ENCODE results near the gene DIPK1A. TPM values are rescaled to one million over a fixed set of nuclear protein-coding genes. Genes with fewer than 3 reads are reported as not detected.

The DIPK1A gene
- total RNA-seq, 1 experiment from 2014 or later = 10.5 TPM

DNA sequence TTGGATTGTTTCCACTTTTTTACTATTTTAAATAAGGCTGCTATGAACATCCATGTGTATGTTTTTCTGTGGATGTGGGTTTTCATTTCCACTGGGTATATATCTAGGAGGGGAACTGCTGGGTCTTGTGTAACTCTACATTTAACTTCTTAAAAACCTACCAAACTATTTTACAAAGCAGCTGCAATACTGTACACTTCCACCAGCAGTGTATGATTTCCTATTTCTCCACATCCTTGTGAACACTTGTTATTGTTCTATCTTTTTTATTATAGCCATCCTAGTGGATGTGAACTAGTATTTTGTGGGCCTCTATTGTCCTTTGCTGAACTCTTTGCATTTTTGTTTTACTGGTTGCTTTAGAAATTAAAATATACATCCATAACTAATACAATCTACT, 33.4 kb downstream of the DIPK1A start:
- no TSS peak for BruUV-seq (replicated peaks)
- intact Hi-C loops (cut with micrococcal nuclease; ENCODE audit: unreplicated experiment) = no loop called here
- H3K9me2 ChIP-seq (ENCODE audit: insufficient read depth) = no peaks in the 10 kb centered on the region
- no peak overlapping the region for H3K4me3 ChIP-seq
- no peaks in the 10 kb centered on the region; the same call in 1 of the 2 replicates for H3K79me2 ChIP-seq (ENCODE audit: low read depth)
- H3F3A ChIP-seq (ENCODE audit: insufficient read depth, low read depth) = peaks cover 4% of the 10 kb centered on the region; the same call in 1 of the 2 replicates
- no peak for DNase-seq
- H2AFZ ChIP-seq = no peak overlapping the region
- H4K20me1 ChIP-seq (ENCODE audit: insufficient read depth) = no peaks in the 10 kb centered on the region
- no peaks in the 10 kb centered on the region for H3K27me3 ChIP-seq (ENCODE audit: insufficient read depth, low read depth)
- CTCF ChIA-PET = no interaction called here
- no peaks in the 10 kb centered on the region for H3K9me3 ChIP-seq (ENCODE audit: insufficient read depth, low read depth)
- no peak overlapping the region for H3K27ac ChIP-seq
- TF ChIP-seq EZH2 (IDR thresholded peaks at IDR 0.05; ENCODE audit: low read depth) = no peak
- TF ChIP-seq, protein P1, sequence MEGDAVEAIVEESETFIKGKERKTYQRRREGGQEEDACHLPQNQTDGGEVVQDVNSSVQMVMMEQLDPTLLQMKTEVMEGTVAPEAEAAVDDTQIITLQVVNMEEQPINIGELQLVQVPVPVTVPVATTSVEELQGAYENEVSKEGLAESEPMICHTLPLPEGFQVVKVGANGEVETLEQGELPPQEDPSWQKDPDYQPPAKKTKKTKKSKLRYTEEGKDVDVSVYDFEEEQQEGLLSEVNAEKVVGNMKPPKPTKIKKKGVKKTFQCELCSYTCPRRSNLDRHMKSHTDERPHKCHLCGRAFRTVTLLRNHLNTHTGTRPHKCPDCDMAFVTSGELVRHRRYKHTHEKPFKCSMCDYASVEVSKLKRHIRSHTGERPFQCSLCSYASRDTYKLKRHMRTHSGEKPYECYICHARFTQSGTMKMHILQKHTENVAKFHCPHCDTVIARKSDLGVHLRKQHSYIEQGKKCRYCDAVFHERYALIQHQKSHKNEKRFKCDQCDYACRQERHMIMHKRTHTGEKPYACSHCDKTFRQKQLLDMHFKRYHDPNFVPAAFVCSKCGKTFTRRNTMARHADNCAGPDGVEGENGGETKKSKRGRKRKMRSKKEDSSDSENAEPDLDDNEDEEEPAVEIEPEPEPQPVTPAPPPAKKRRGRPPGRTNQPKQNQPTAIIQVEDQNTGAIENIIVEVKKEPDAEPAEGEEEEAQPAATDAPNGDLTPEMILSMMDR (conservative IDR thresholded peaks at IDR 0.05) = peak; percentile 20
- no peak overlapping the region for H3K4me2 ChIP-seq
- POLR2A ChIA-PET (ENCODE audit: unreplicated experiment) = no interaction called here
- H3K36me3 ChIP-seq (ENCODE audit: low read depth) = no peaks in the 10 kb centered on the region
- peaks cover 12% of the 10 kb centered on the region for H3K4me1 ChIP-seq (replicated peaks; ENCODE audit: insufficient read depth)

DNA sequence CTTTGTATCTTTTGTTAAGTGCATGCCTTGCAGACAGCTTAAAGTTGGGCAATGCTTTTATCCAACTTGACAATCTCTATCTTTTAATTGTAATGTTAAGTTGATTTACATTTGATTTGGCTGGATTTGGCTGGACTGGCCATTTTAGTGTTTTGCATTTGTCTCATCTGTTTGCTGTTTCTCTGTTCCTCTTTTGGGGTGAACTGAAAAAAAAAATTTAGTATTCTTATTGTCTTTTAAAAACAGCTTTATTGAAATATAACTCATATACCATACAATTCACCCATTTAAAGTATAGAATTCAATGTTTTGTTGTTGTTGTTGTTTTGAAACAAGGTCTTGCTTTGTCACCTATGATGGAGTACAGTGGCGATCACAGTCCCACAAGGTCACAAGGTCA, 34.4 kb downstream of the DIPK1A start:
- TF ChIP-seq, protein P1 (conservative IDR thresholded peaks at IDR 0.05) = no peak
- TF ChIP-seq EZH2 (IDR thresholded peaks at IDR 0.05; ENCODE audit: low read depth) = no peak
- intact Hi-C loops (cut with micrococcal nuclease; ENCODE audit: unreplicated experiment) = no loop called here

DNA sequence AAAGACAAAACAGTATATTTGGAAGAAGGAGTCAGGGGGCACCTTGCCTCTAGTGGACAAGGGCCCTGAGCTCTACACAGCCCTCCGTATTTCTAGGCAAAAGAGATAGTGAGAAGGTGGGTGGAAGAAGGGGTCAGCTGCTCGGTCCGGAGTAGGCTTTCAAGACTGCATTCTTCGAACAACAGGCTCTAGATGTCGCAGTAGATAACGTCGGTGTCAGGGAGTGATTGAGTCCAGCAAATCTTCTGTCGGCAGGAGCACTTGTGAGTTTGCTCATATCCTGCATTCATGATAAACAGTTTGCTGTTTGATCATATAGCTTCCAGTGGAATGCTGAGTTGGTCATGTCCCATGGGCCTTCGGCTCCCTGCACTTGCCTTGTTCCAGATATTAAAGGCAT, 36.8 kb downstream of the DIPK1A start:
- no peak overlapping the region for H3K4me3 ChIP-seq
- H3K27me3 ChIP-seq (ENCODE audit: insufficient read depth, low read depth) = no peaks in the 10 kb centered on the region
- no peaks in the 10 kb centered on the region for H4K20me1 ChIP-seq (ENCODE audit: insufficient read depth)
- CTCF ChIA-PET = no interaction called here
- H2AFZ ChIP-seq = no peak overlapping the region
- H3K36me3 ChIP-seq (ENCODE audit: low read depth) = 0 out of 2 replicates have a peak, but pooled peaks cover 4% of the 10 kb centered on the region
- intact Hi-C loops (cut with micrococcal nuclease; ENCODE audit: unreplicated experiment) = no loop called here
- POLR2A ChIA-PET (ENCODE audit: unreplicated experiment) = no interaction called here
- no peaks in the 10 kb centered on the region; the same call in 1 of the 2 replicates for H3F3A ChIP-seq (ENCODE audit: insufficient read depth, low read depth)
- H3K4me2 ChIP-seq = no peak overlapping the region
- no peaks in the 10 kb centered on the region for H3K79me2 ChIP-seq (ENCODE audit: low read depth)
- H3K4me1 ChIP-seq (replicated peaks; ENCODE audit: insufficient read depth) = 0 out of 2 replicates have a peak, but pooled peaks cover 1% of the 10 kb centered on the region
- no TSS peak for BruUV-seq (replicated peaks)
- no peaks in the 10 kb centered on the region for H3K9me2 ChIP-seq (ENCODE audit: insufficient read depth)
- DNase-seq = no peak
- TF ChIP-seq, protein P1 (conservative IDR thresholded peaks at IDR 0.05) = no peak
- TF ChIP-seq EZH2 (IDR thresholded peaks at IDR 0.05; ENCODE audit: low read depth) = no peak
- H3K9me3 ChIP-seq (ENCODE audit: insufficient read depth, low read depth) = no peaks in the 10 kb centered on the region; the same call in 1 of the 2 replicates
- no peak overlapping the region for H3K27ac ChIP-seq

More for the DNA sequence above, 34.4 kb downstream of the DIPK1A start:
- Histone ChIP-seq H3K9me3 (ENCODE audit: insufficient read depth, low read depth) (no peaks in the 10 kb centered on the region), H3K27me3 (ENCODE audit: insufficient read depth, low read depth) (no peaks in the 10 kb centered on the region), H3K9me2 (ENCODE audit: insufficient read depth) (no peaks in the 10 kb centered on the region), H3K36me3 (ENCODE audit: low read depth) (no peaks in the 10 kb centered on the region), H3K4me2 (no peak overlapping the region), H3F3A (ENCODE audit: insufficient read depth, low read depth) (peaks cover 2% of the 10 kb centered on the region; the same call in 1 of the 2 replicates), H3K79me2 (ENCODE audit: low read depth) (no peaks in the 10 kb centered on the region), H3K4me3 (no peak overlapping the region), H3K27ac (no peak overlapping the region), H4K20me1 (ENCODE audit: insufficient read depth) (no peaks in the 10 kb centered on the region), H2AFZ (no peak overlapping the region), H3K4me1 (replicated peaks; ENCODE audit: insufficient read depth) (peaks cover 5% of the 10 kb centered on the region; the same call in 1 of the 2 replicates)
- BruUV-seq (replicated peaks) = no TSS peak
- no peak for DNase-seq
- CTCF ChIA-PET = no interaction called here
- POLR2A ChIA-PET (ENCODE audit: unreplicated experiment) = interaction anchor here (0.6 kb wide), 1 partner anchor 13 kb away, joined by 4 read pairs; no protein-coding TSS in a partner anchor

Data from PC-9 (cell line).